HG03060 (cell line): ENCODE data around the gene PFKL.

Experiments
- ATAC-seq: cut with Tn5 transposase; IDR thresholded peaks from one replicate; pipeline ENCODE4 v1.9.1; 2021; ENCODE audit warnings: low read depth, moderate number of reproducible peaks; ENCODE audit not compliant: unreplicated experiment

Gene PFKL

DNA sequence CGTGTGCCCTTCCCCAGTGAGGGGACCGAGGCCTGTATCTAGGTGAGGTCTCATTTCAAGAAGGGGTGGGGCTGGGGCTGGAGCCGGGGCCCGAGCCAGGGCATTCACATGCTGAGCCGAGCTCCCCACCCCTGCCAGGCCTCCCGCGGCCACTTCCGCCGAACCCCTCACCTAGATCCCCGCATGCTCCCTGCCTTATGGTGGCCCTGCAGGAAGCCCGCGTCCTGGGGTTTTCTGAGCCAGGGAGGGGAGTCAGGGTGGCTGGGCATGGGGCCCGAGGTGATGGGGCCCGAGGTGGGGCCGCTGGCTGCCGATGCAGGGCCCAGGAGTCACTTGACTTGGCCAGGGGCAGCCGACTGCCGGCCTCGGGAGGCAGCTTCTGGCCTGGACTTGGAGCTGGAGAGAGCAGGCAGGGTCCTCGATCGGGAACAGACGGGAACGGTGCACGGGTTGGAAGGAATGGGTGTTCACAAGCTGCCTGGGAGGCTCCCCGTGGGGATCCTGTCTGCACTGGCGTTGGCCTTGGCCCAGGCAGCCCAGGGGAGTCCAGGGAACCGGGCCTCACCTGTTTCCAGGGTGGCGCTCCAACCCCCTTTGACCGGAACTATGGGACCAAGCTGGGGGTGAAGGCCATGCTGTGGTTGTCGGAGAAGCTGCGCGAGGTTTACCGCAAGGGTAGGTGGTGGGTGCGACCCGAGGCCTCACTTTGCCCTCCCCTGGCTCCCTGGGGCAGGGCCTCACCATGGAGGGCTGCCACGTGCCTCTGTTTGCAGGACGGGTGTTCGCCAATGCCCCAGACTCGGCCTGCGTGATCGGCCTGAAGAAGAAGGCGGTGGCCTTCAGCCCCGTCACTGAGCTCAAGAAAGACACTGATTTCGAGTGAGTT lies 25.8 kb downstream of the PFKL start:
- ATAC-seq, result no peak

DNA sequence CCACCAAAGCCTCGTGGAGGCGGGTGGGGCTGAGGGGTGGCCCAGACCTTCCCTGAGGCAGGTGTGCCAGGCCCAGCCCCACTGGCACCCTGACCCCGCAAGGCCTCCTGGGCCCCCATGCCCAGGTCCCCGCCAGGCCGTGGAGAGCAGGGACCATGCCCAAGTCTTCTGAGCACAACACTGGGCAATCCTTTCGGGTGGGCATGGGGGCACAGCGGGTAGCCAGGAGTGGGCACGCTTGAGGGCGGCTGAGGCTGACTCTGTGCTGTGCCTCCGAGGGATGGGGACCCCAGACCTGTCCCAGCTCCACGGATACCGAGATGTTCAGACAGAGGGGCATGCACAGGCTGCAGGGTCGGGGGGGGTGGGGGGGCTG lies 26.4 kb downstream of the PFKL start:
- ATAC-seq, result no peak

- no peak for ATAC-seq
Measured at GRCh38 chr21:44326716-44327602, 27.1 kb downstream of the PFKL start.

DNA sequence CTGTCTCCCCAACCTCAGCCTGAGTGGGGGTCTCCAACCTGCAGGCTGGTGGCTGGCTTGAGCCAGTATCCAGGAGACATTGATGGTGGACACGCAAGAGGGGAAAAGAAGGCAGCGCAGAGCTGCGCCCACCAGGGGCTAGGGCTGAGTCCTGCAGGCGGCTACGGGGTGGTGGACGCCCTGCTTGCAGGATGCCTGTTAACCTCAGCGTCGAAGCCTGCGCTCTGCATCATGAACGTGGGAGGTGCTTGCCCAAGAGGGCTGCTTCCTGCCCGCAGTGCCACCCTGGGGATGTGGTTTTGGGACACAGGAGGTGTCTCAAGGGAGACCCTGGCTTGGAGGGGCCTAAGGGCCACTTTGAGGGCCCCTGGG lies 27.7 kb downstream of the PFKL start:
- ATAC-seq, result no peak

- no peak for ATAC-seq
Measured at GRCh38 chr21:44328242-44328895, 28.5 kb downstream of the PFKL start.

DNA sequence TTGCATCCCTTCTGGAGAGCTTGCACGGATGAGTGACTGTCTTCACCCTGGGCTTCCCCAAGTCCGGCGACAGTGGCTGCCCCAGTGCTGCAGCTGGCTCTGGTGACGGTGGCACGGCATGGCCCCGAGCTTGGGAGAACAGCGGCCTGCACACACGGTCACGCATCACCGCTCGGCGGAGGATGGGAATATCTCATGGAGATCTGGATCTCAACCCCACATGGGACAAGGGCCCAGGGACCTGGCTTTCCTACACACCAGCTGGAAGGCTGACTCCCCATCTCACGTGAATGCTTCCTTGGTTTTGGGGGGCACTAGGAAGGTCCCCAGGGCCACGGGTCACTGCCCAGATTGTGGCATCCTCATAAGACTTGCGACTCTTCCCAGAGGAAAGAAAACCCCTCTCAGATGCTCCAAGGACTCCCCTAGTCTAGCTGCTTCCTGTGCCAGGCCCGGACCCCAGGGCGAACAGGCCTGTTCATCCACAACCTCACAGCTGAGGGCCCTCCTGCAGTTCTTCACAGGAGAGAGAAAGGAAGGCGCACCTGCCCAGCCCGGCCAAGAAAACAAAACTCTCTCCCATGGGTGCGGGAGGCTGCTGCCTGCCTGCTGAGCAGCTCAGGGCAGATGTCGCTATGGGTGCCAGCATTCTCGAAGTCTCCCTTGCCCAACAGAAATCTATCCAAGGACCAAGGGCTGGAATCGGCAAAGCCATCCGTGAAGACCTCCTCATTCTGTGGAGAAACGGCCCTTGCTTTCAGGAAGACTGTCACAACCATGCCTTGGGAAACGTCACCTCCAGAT lies 29.4 kb downstream of the PFKL start:
- no peak for ATAC-seq

- no peak for ATAC-seq
Measured at GRCh38 chr21:44329971-44330681, 30.3 kb downstream of the PFKL start.

- no peak for ATAC-seq
Measured at GRCh38 chr21:44330698-44331097, 30.8 kb downstream of the PFKL start.

GRCh38 chr21:44331209-44331608 lies 31.4 kb downstream of the PFKL start:
- ATAC-seq, result no peak

- ATAC-seq, result no peak
Measured at GRCh38 chr21:44331650-44332307, 31.9 kb downstream of the PFKL start.

GRCh38 chr21:44332383-44332782 lies 32.5 kb downstream of the PFKL start:
- no peak for ATAC-seq

- no peak for ATAC-seq
Measured at GRCh38 chr21:44332965-44333364, 33.1 kb downstream of the PFKL start.

- ATAC-seq, result no peak
Measured at GRCh38 chr21:44333509-44334328, 33.9 kb downstream of the PFKL start.

- ATAC-seq, result no peak
Measured at GRCh38 chr21:44334329-44335030, 34.6 kb downstream of the PFKL start.

DNA sequence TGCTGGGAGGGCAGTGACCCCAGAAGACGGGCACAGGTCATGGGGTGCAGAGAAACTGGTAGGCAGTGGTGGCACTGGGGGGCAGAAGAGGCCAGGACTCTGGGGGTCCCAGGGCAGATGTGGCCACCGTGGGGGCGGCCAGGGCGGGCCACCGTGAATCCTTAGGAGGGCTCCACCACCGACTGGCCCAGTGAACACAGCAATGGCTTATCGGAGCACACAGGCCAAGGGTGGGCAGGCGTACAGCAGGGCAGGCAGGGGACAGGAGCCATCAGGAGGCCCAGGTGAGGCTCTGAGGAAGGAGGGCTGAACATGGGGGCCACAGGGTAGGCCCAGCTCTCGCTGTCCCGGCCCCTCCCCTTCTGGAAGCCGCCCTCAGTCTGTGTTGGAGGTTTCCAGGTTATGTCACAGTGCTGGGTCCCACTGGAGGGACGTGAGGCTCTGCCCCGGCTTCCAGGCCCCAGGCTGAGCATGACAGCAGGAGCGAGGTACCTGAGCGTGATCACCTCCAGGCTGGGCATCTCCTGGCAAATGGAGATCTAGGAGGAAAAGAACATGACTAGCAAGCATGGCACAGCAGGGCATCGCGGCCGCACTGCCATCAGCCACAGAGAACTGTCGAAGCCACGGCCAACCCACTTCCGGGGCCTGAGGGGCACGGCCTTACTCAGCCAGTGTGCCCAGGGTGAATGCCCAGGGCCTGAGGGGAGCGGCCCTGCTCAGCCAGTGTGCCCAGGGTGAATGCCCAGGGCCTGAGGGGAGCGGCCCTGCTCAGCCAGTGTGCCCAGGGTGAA lies 35.6 kb downstream of the PFKL start:
- ATAC-seq, result no peak

DNA sequence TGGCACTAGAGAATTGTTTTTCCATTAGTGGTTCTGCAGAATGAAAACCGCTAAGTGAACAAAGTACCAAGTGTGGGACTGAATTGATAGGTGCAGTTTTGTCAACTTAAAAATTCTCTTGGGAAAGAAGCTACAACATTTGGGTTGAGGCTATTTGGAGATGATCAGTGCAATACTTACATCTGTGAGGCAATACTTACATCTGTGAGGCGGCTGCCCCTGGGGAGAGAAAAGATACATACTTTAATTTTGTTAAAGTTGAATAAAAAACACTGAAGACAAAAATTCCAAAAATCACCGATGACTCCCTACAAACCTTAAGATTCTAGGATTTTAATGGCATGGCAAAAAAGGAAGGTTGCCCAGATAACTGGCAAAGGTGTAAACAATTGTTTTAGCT lies 37.6 kb downstream of the PFKL start:
- ATAC-seq, result no peak
